HepG2 (cell line): Measurements from ENCODE around the gene GRK5.

ENCODE experiments used
- CHD2 ChIP-seq: IDR thresholded peaks from 2 replicates; pipeline ENCODE4 v1.6.1; 2011; ENCODE audit warnings: low read depth, low read length, improper control_type of control experiment
- EP300 ChIP-seq, 3 experiments: sonication (generic) in 1 of 3; formaldehyde crosslinking in 1 of 3; IDR thresholded peaks; 2 replicates each; pipeline versions ENCODE4 v1.5.1 to v1.6.1; 2011 to 2020; ENCODE audit warnings: low read depth in 2 of 3, low read length in 2 of 3, borderline replicate concordance in 1 of 3, improper control_type of control experiment in 1 of 3, mild to moderate bottlenecking in 1 of 3, missing genetic modification reagents in 1 of 3, moderate library complexity in 1 of 3
- HNRNPL ChIP-seq: fragments of 200-400 bp; formaldehyde crosslinking; IDR thresholded peaks from 2 replicates; pipeline ENCODE4 v1.6.1; 2017; ENCODE audit warnings: mild to moderate bottlenecking, low read depth, low read length
- ISL2 ChIP-seq: sonication (generic); formaldehyde crosslinking; IDR thresholded peaks from 2 replicates; pipeline ENCODE4 v1.5.0; 2020; ENCODE audit warnings: missing genetic modification reagents
- NBN ChIP-seq: fragments of 450-650 bp; conservative IDR thresholded peaks from 2 replicates; pipeline ENCODE4 v1.6.1; 2017
- SMAD1 ChIP-seq: sonication (generic); formaldehyde crosslinking; IDR thresholded peaks from 2 replicates; pipeline ENCODE4 v1.4.0; 2020; ENCODE audit warnings: missing genetic modification reagents, low read depth, mild to moderate bottlenecking, borderline replicate concordance
- SMC3 ChIP-seq: IDR thresholded peaks from 2 replicates; pipeline ENCODE4 v1.6.1; 2011; ENCODE audit warnings: low read length, improper control_type of control experiment
- ZNF644 ChIP-seq: IDR thresholded peaks from 2 replicates; pipeline ENCODE4 v1.6.1; 2016; ENCODE audit warnings: low read depth
- TF ChIP-seq, protein P1 (sequence below): sonication (generic); formaldehyde crosslinking; IDR thresholded peaks from 2 replicates; pipeline ENCODE4 v1.4.0; 2020; ENCODE audit warnings: missing genetic modification reagents

DNA sequence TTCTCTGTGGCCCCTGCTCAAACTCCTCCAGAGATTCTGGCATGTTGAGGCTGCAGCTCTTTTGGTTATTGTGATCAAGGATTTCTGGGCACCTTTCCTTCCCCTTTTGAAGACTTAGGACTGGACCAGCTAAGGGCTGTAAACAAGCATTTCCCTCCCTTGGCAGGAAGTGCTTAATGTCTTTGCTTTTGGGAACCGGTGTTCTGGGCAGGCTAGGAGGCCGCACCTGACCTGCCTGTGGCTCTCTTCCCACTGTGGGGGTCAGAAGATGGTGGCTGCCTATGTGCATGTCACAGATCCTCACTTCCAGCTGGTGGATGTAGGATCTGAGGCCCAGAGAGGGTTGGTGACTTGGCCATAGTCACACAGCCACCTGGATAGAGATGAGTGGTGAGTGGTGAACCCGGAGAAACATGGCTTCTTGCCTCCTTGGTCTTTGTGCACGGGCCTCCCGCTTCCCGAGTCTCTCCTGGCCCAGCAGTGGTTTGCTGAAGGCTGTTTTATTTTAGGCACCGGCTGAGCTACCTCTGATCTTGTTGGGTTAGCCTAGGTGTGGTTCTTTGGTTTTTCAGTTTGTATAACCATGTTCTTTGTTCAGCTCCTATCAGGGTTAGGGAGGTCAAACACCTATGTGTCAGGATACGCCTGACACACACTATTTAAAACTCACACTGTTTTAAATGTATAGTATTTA lies 82.0 kb downstream of the GRK5 start:
- no peak for TF ChIP-seq EP300 (IDR thresholded peaks at IDR 0.05; ENCODE audit: low read depth in 2 of 2, low read length in 2 of 2)
- no peak for TF ChIP-seq EP300 (CRISPR knock-in tag; IDR thresholded peaks at IDR 0.05; ENCODE audit: borderline replicate concordance)
- TF ChIP-seq ISL2 (CRISPR knock-in tag), result no peak
- TF ChIP-seq SMAD1 (CRISPR knock-in tag), result no peak
- TF ChIP-seq HNRNPL, result no peak
- no peak for TF ChIP-seq ZNF644
- TF ChIP-seq SMC3, result no peak
- no peak for TF ChIP-seq NBN
- TF ChIP-seq CHD2, result no peak
- TF ChIP-seq, protein P1, sequence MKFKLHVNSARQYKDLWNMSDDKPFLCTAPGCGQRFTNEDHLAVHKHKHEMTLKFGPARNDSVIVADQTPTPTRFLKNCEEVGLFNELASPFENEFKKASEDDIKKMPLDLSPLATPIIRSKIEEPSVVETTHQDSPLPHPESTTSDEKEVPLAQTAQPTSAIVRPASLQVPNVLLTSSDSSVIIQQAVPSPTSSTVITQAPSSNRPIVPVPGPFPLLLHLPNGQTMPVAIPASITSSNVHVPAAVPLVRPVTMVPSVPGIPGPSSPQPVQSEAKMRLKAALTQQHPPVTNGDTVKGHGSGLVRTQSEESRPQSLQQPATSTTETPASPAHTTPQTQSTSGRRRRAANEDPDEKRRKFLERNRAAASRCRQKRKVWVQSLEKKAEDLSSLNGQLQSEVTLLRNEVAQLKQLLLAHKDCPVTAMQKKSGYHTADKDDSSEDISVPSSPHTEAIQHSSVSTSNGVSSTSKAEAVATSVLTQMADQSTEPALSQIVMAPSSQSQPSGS (CRISPR knock-in tag), result no peak
